DND-41 (cell line): Measurements from ENCODE around the gene SQSTM1.

ENCODE experiments used
- CTCF ChIP-seq: IDR thresholded peaks from 2 replicates; pipeline ENCODE4 v1.5.1; 2012; ENCODE audit warnings: borderline replicate concordance, low read length, moderate library complexity, mild to moderate bottlenecking; ENCODE audit not compliant: poor library complexity, severe bottlenecking; ENCODE audit errors: extremely low read depth
- EZH2 ChIP-seq: IDR thresholded peaks from 3 replicates; pipeline ENCODE4 v1.6.1; 2012; ENCODE audit warnings: borderline replicate concordance, low read depth, mild to moderate bottlenecking, moderate library complexity, low read length, inconsistent platforms; ENCODE audit not compliant: severe bottlenecking

GRCh38 chr5:179777909-179778308 lies 42.8 kb upstream of the SQSTM1 start:
- TF ChIP-seq CTCF (no peak), EZH2 (no peak)
